Upper lobe of left lung (tissue), 6 donors: ENCODE results near the gene SLC37A4. TPM values are rescaled to one million over a fixed set of nuclear protein-coding genes. Genes with fewer than 3 reads are reported as not detected.

Experiments
- ATAC-seq, 2 donors: fragments of 200-7000 bp; cut with Tn5 transposase; one replicate each; pipeline ENCODE4 v1.9.1; 2022; ENCODE audit warnings: mild to moderate bottlenecking in 2 of 2, moderate library complexity in 2 of 2; ENCODE audit not compliant: low FRiP score in 2 of 2
- DNase-seq, 2 donors: peaks; one replicate each; pipeline ENCODE4 v3.0.0-alpha.2; 2019 to 2020
- H3K27ac ChIP-seq, 4 donors: fragments of 200-600 bp; sonication (generic); one replicate each; pipeline ENCODE4 v1.5.1; 2016 to 2019
- H3K27me3 ChIP-seq, 4 donors: fragments of 200-600 bp; sonication (generic); one replicate each; pipeline ENCODE4 v1.5.1; 2017 to 2019
- H3K36me3 ChIP-seq, 4 donors: fragments of 200-600 bp; sonication (generic); one replicate each; pipeline ENCODE4 v1.5.1; 2016 to 2019
- H3K4me1 ChIP-seq, 4 donors: fragments of 200-600 bp; sonication (generic); one replicate each; pipeline ENCODE4 v1.5.1; 2018 to 2019
- H3K4me3 ChIP-seq, 4 donors: fragments of 200-600 bp; sonication (generic); one replicate each; pipeline ENCODE4 v1.5.1; 2017 to 2019; ENCODE audit warnings: mild to moderate bottlenecking in 2 of 4, moderate library complexity in 1 of 4
- H3K9me3 ChIP-seq, 4 donors: fragments of 200-600 bp; sonication (generic); one replicate each; pipeline ENCODE4 v1.5.1; 2018 to 2019
- EP300 ChIP-seq, 4 donors: sonication (generic); formaldehyde crosslinking; IDR thresholded peaks; one replicate each; pipeline ENCODE4 v1.5.1; 2017; ENCODE audit warnings: antibody characterized with exemption in 4 of 4, control low read depth in 2 of 4
- POLR2A ChIP-seq, 4 donors: fragments of 450-650 bp; IDR thresholded peaks; one replicate each; pipeline ENCODE4 v1.5.1; 2016 to 2017; ENCODE audit warnings: antibody characterized with exemption in 4 of 4, mild to moderate bottlenecking in 2 of 4
- POLR2AphosphoS5 ChIP-seq, 2 donors: sonication (generic); formaldehyde crosslinking; IDR thresholded peaks; one replicate each; pipeline ENCODE4 v1.5.1; 2017; ENCODE audit warnings: antibody characterized with exemption in 2 of 2
- WGBS, 2 donors: methylation state at CpG; one replicate each; pipeline ENCODE4 v1.1.5; 2017 to 2018; 5-methylcytosine and 5-hydroxymethylcytosine counted together
- total RNA-seq, 6 donors: library from RNA; depleted of rRNA in 4 of 6; stranded (reverse); fragments of >200 nt in 4 of 6; gene quantifications; one replicate each; pipeline versions ENCODE4 v1.1.0 to v1.2.1, GENCODE V29; 2016 to 2021
- TF ChIP-seq, protein P1 (sequence below), 6 experiments: fragments of 450-650 bp in 4 of 6; fragments of 200-600 bp in 2 of 6; sonication (generic) in 2 of 6; IDR thresholded peaks; one replicate each; pipeline ENCODE4 v1.5.1; 2016 to 2019; ENCODE audit warnings: antibody characterized with exemption in 6 of 6
- donor health status: DM: no; HTN: no; CAD: no; lungs with moderate emphysema.
- donor health status: DM: no; HTN: yes; CAD: no; lungs with severe emphysema.

Gene SLC37A4
- total RNA-seq, 6 donors from 2014 or later = 11.4 to 29.0 (median 19.9) TPM

GRCh38 chr11:119011476-119012053, 19.1 kb downstream of the SLC37A4 start:
- WGBS, 2 donors = 94 to 95% methylated on average over 6 of the region's 6 CpGs
- no peak for DNase-seq
- TF ChIP-seq POLR2AphosphoS5 (IDR thresholded peaks at IDR 0.05) (no peak), POLR2A (IDR thresholded peaks at IDR 0.05) (no peak), EP300 (IDR thresholded peaks at IDR 0.05) (no peak)
- TF ChIP-seq, protein P1, sequence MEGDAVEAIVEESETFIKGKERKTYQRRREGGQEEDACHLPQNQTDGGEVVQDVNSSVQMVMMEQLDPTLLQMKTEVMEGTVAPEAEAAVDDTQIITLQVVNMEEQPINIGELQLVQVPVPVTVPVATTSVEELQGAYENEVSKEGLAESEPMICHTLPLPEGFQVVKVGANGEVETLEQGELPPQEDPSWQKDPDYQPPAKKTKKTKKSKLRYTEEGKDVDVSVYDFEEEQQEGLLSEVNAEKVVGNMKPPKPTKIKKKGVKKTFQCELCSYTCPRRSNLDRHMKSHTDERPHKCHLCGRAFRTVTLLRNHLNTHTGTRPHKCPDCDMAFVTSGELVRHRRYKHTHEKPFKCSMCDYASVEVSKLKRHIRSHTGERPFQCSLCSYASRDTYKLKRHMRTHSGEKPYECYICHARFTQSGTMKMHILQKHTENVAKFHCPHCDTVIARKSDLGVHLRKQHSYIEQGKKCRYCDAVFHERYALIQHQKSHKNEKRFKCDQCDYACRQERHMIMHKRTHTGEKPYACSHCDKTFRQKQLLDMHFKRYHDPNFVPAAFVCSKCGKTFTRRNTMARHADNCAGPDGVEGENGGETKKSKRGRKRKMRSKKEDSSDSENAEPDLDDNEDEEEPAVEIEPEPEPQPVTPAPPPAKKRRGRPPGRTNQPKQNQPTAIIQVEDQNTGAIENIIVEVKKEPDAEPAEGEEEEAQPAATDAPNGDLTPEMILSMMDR (IDR thresholded peaks at IDR 0.05) = no peak

DNA sequence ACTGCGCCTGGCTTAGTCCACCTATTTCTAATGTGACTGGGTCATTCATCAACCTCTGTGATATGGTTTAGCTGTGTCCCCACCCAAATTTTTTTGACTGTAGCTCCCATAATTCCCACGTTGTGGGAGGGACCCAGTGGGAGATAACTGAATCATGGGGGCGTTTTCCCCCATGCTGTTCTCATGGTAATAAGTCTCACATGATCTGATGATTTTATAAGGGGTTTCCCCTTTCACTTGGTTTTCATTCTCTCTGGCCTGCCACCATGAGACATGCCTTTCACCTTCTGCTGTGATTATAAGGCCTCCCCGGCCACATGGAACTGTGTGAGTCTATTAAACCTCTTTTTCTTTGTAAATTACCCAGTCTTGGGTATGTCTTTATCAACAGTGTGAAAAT, 24.0 kb downstream of the SLC37A4 start:
- H3K4me1 ChIP-seq = no peaks in the 10 kb centered on the region
- TF ChIP-seq, protein P1 (IDR thresholded peaks at IDR 0.05) = no peak
- TF ChIP-seq POLR2AphosphoS5 (IDR thresholded peaks at IDR 0.05) (no peak), POLR2A (IDR thresholded peaks at IDR 0.05) (no peak), EP300 (IDR thresholded peaks at IDR 0.05) (no peak)
- H3K4me3 ChIP-seq = no peak overlapping the region
- ATAC-seq (no peak), DNase-seq (no peak)
- H3K27me3 ChIP-seq = no peaks in the 10 kb centered on the region
- H3K9me3 ChIP-seq = no peaks in the 10 kb centered on the region
- H3K27ac ChIP-seq = no peak overlapping the region
- peaks cover 6 to 97% (median 56%) of the 10 kb centered on the region in 4 donors for H3K36me3 ChIP-seq
- 89 to 92% methylated on average over 4 of the region's 4 CpGs for WGBS, 2 donors

More at GRCh38 chr11:119011476-119012053, 19.1 kb downstream of the SLC37A4 start:
- no peak overlapping the region for H3K27ac ChIP-seq
- H3K36me3 ChIP-seq = peaks cover 27 to 97% (median 67%) of the 10 kb centered on the region in 4 donors
- ATAC-seq = no peak
- no peaks in the 10 kb centered on the region for H3K9me3 ChIP-seq
- H3K27me3 ChIP-seq = no peaks in the 10 kb centered on the region
- peaks cover 4 to 10% (median 9%) of the 10 kb centered on the region in 4 donors for H3K4me1 ChIP-seq
- no peak overlapping the region for H3K4me3 ChIP-seq

DNA sequence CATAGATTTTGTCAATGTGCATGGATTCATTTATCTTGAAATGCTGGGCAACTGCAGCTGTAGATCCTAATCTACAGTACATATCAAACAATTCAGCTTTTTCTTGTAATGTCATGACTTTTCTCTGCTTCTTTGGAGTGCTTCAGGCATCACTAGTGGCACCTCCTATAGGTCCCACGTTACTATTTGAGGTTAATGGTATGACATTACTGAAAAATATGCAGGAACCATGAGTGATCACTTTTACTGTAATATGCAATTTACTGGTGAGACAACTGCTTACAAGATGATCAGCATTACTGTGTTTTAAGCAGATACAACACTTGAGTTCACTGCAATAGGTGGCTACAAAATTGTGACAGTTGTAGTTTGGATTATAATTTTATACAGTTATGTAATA, 29.8 kb downstream of the SLC37A4 start:
- Histone ChIP-seq H3K27ac (no peak overlapping the region), H3K27me3 (no peaks in the 10 kb centered on the region), H3K4me1 (peaks cover 19 to 30% (median 22%) of the 10 kb centered on the region in 4 donors), H3K9me3 (no peaks in the 10 kb centered on the region), H3K4me3 (no peak overlapping the region), H3K36me3 (peaks cover 0 to 63% (median 37%) of the 10 kb centered on the region in 4 donors)
- TF ChIP-seq EP300 (IDR thresholded peaks at IDR 0.05) (no peak), POLR2AphosphoS5 (IDR thresholded peaks at IDR 0.05) (no peak)
- ATAC-seq (no peak), DNase-seq (no peak)
- 59 to 71% methylated on average over 1 of the region's 1 CpG for WGBS, 2 donors

DNA sequence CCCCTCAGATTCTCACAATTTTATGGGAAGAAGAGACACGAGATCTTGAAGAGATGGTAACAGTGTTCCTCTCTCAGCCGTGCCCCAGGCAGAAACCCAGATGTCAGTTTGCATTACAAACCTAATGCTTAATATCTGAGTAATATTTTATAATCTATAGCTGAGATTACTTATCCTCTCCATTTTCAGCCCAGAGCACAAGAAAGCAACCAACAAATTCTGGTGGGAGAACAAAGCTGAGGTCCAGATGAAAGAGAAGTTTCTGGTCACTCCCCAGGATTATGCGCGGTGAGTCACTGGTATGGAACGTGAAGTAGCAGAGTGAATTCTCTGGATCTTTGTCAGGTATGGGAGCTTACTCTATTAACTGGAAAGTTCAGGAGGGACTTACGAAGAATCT, 31.9 kb downstream of the SLC37A4 start:
- H3K27me3 ChIP-seq = no peaks in the 10 kb centered on the region
- TF ChIP-seq POLR2A (IDR thresholded peaks at IDR 0.05) (no peak), POLR2AphosphoS5 (IDR thresholded peaks at IDR 0.05) (peak in 1 of 2 donors; percentile 7)
- TF ChIP-seq, protein P1 (IDR thresholded peaks at IDR 0.05) = no peak
- peak overlapping the region in 3 of 4 donors; percentile 89 to 94 (median 90) for H3K4me3 ChIP-seq
- DNase-seq = peak in 1 of 2 donors; percentile 56
- peak overlapping the region; percentile 80 to 92 (median 89) for H3K27ac ChIP-seq
- WGBS, 2 donors = 51 to 65% methylated on average over 6 of the region's 6 CpGs
- no peaks in the 10 kb centered on the region for H3K9me3 ChIP-seq
- H3K36me3 ChIP-seq = peaks cover 0 to 43% (median 26%) of the 10 kb centered on the region in 4 donors
- peak; percentile 32 to 70 for ATAC-seq
- H3K4me1 ChIP-seq = peaks cover 19 to 30% (median 22%) of the 10 kb centered on the region in 4 donors

- 2 to 8% methylated on average over 10 to 14 of the region's 19 CpGs for WGBS, 2 donors
- Histone ChIP-seq H3K36me3 (peaks cover 0 to 38% (median 23%) of the 10 kb centered on the region in 4 donors), H3K4me1 (peaks cover 19 to 30% (median 22%) of the 10 kb centered on the region in 4 donors), H3K27ac (peak overlapping the region; percentile 80 to 92 (median 89)), H3K27me3 (no peaks in the 10 kb centered on the region), H3K9me3 (no peaks in the 10 kb centered on the region), H3K4me3 (peak overlapping the region; percentile 89 to 94 (median 92))
- ATAC-seq (peak in 1 of 2 donors; percentile 25), DNase-seq (peak in 1 of 2 donors; percentile 27)
- TF ChIP-seq POLR2A (IDR thresholded peaks at IDR 0.05) = no peak
- no peak for TF ChIP-seq POLR2AphosphoS5 (IDR thresholded peaks at IDR 0.05)
- TF ChIP-seq, protein P1 (IDR thresholded peaks at IDR 0.05) = no peak
- TF ChIP-seq EP300 (IDR thresholded peaks at IDR 0.05) = no peak
Observed at GRCh38 chr11:118998388-118998717, 32.3 kb downstream of the SLC37A4 start.
